ENCODE results near the gene ARSI. TPM values are rescaled to one million over a fixed set of nuclear protein-coding genes. Genes with fewer than 3 reads are reported as not detected.

Gene ARSI
- total RNA-seq, 4 donors from 2014 or later, result 1.6 to 4.5 (median 2.6) TPM

DNA sequence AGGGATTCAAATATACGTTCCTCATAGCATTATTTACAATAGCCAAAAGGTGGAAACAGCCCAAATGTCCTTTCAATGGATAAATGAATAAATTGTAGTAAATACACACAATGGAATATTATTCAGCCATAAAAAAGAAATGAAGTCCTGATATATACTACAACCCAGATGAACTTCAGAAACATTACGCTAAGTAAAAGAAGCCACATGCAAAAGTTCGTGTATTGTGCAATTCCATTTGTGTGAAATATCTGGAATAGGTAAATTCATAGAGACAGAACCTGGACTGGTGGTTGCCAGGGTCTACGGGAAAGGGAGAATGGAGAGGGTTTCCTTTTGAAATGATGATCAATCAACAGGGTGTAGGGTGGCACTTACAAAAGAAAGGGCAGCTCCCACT lies 12.5 kb upstream of the ARSI start:
- DNase-seq (ENCODE audit: low spot score in 2 of 2), result no peak
- intact Hi-C loops (cut with DNase I; ENCODE audit: low total_unique reads), result no loop called here
- TF ChIP-seq, protein P1, sequence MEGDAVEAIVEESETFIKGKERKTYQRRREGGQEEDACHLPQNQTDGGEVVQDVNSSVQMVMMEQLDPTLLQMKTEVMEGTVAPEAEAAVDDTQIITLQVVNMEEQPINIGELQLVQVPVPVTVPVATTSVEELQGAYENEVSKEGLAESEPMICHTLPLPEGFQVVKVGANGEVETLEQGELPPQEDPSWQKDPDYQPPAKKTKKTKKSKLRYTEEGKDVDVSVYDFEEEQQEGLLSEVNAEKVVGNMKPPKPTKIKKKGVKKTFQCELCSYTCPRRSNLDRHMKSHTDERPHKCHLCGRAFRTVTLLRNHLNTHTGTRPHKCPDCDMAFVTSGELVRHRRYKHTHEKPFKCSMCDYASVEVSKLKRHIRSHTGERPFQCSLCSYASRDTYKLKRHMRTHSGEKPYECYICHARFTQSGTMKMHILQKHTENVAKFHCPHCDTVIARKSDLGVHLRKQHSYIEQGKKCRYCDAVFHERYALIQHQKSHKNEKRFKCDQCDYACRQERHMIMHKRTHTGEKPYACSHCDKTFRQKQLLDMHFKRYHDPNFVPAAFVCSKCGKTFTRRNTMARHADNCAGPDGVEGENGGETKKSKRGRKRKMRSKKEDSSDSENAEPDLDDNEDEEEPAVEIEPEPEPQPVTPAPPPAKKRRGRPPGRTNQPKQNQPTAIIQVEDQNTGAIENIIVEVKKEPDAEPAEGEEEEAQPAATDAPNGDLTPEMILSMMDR (IDR thresholded peaks at IDR 0.05), result no peak
- no peak for TF ChIP-seq POLR2A (IDR thresholded peaks at IDR 0.05)
- WGBS, 2 donors, result 94% methylated on average over 4 of the region's 4 CpGs
- H3K4me3 ChIP-seq (ENCODE audit: low read depth, poor library complexity, severe bottlenecking), result no peak overlapping the region

DNA sequence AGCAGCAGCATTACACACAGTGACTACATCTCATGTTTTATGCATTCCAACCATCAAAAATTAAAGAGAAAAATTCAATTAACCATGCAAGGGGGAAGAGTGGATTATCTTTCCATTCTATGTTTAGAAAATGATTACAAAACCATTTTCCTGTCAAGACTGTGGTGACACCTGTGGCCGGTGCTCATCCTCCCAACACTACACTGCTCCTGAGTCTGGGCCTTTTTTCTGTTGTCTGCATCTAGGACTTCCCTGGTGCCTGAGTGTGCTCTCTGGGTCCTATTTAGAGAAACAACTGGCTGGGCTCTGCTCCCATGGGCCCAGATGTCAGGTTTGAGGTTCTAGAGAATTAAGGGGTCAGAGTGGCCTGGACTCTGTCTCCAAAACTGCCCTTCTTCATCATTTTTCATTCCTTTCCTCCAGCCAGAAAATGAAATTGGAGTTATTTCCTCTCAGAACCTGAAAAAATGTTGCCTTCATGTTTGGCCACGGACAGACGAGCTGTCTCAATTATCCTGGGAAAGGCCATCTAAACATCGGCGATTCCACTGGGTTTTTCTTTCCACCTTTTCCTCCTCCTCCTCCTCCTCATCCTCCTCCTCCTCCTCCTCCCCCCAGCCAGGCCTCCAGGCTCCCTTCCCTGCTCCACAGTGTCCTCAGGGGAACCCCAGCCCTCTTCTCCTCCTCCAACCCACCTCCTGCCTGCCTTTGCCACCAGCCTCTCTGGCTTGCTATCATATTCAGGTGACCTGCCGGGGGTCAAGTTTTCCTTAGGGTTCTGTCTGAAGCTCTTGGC lies 11.4 kb upstream of the ARSI start:
- TF ChIP-seq POLR2A (IDR thresholded peaks at IDR 0.05), result no peak
- TF ChIP-seq, protein P1 (IDR thresholded peaks at IDR 0.05), result no peak
- intact Hi-C loops (cut with DNase I; ENCODE audit: low total_unique reads), result no loop called here
- no peak overlapping the region for H3K4me3 ChIP-seq (ENCODE audit: low read depth, poor library complexity, severe bottlenecking)
- WGBS, 2 donors, result 67 to 76% methylated on average over 6 of the region's 6 CpGs
- no peak for DNase-seq (ENCODE audit: low spot score in 2 of 2)

DNA sequence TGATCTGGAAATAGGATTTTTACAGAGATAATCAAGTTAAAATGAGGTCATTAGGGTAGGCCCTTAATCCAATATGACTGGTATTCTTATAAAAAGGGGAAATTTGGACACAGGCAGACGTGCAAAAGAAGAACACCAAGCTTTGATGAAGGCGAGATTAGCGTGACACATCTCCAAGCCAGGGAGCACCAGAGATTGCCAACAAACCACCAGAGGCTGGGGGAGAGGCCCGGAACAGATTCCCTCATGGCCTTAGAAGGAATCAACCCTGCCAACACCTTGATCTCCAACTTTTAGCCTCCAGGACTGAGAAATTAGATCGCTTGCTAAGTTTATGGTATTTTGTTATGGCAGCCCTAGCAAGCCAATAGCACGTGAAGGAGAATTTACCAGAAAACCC lies 10.8 kb upstream of the ARSI start:
- intact Hi-C loops (cut with DNase I; ENCODE audit: low total_unique reads), result no loop called here
- WGBS, 2 donors, result 65 to 87% methylated on average over 6 of the region's 6 CpGs
- DNase-seq (ENCODE audit: low spot score in 2 of 2), result no peak
- no peak overlapping the region for H3K4me3 ChIP-seq (ENCODE audit: low read depth, poor library complexity, severe bottlenecking)
- TF ChIP-seq POLR2A (IDR thresholded peaks at IDR 0.05), result no peak
- TF ChIP-seq, protein P1 (IDR thresholded peaks at IDR 0.05), result no peak

DNA sequence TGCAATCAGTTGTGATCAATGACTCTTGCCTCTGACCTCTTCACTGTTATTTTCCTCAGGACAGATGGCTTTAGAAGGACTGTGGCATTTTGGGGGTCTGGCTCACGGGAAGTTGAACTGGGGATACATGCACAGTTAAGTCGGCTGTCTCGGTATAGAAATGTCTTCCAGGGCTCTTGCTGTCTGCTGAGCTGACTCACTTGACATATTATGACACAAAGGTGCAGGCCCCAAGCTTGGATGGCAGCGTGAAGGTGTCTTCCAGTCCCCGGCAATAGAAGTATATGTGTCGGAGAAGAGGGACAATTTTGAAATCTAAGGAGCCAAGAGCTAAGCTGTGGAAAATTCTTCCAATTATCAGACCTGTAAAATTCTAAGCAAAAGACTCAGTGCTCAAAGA lies 9.8 kb upstream of the ARSI start:
- intact Hi-C loops (cut with DNase I; ENCODE audit: low total_unique reads), result no loop called here
- H3K4me3 ChIP-seq (ENCODE audit: low read depth, poor library complexity, severe bottlenecking), result no peak overlapping the region
- DNase-seq (ENCODE audit: low spot score in 2 of 2), result no peak
- 93 to 95% methylated on average over 6 of the region's 6 CpGs for WGBS, 2 donors
- TF ChIP-seq POLR2A (IDR thresholded peaks at IDR 0.05), result no peak
- TF ChIP-seq, protein P1 (IDR thresholded peaks at IDR 0.05), result no peak

DNA sequence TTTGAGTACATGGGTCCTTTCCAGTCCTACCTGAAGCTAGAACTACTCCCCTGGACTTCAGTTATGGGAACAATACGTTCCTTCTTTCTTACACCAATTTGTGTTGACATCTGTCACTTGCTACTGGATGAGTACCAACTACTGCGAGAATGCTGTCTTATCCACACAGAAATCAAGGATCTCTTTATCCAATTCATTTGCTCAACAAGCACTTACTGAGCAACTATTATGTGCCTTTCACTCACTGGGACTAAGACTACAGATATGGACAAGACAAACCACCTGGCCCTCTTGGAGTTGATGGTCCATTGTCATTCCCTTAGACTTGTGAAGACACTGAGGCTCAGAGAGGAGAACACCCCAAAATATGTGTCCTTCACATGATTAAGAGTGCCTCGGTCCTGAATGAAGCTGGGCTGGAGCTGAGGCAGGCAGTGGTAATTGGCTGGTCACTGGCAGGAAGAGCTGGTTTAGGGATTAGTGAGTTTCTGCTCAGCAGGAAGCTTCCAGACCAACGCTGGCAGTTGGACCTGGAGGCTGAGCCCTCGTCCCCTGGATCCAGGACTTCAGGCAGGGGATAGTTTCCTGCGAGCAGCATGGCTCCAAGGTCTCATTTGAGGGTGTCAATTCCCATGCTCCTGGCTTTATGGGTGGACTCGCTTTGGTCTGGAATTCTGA lies 8.4 kb upstream of the ARSI start:
- TF ChIP-seq, protein P1 (IDR thresholded peaks at IDR 0.05), result no peak
- no peak for TF ChIP-seq POLR2A (IDR thresholded peaks at IDR 0.05)
- DNase-seq (ENCODE audit: low spot score in 2 of 2), result no peak
- H3K4me3 ChIP-seq (ENCODE audit: low read depth, poor library complexity, severe bottlenecking), result no peak overlapping the region
- WGBS, 2 donors, result 85 to 88% methylated on average over 5 to 7 of the region's 7 CpGs
- intact Hi-C loops (cut with DNase I; ENCODE audit: low total_unique reads), result no loop called here

All from lower leg skin (tissue), 4 donors.